T-helper 1 cell (primary cell): Measurements from ENCODE around the gene AP1AR.
"Not testable (repeated sequence)": the region's sequence is repeated elsewhere in the genome, so short reads cannot be mapped to it uniquely, and the experiment has no call there.

Source experiments
- DNase-seq, 5 donors: peaks; one replicate each; pipeline ENCODE4 v3.0.0-alpha.2; 2012 to 2020

AP1AR gene

DNA sequence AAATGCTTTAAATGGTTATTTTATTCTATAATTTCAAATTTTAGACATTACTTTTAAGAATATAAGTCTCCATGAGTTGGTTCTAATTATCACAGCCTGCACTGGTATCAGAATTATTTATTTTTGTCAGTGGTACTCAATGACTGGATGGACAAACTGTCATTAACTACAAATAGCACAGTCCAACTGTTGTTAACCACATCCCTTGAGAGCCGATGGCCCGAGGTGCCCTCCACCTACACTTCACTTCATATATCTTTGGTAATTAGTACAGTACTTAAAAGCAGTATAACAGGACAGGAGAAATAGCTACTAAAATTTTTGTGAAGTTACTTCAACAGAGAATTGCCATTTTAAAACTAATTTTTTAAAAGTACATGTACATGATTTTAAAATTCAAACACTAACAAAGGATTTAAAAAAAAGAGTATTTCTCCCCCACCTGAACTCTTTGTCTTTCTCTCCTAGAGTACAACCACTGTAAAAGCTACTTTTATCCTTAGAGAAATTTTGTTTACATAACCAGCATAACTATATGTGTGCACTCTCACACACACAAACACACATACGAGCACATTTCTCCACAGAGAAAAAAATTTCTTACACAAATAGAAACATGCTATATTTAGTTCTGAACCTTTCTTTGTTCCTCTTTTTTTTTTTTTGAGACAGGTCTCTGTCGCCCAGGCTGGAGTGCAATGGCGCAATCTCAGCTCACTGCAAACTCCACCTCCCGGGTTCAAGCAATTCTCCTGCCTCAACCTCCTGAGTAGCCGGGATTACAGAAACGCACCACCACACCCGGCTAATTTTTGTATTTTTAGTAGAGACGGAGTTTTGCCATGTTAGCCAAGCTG is 47.7 kb downstream of the AP1AR start:
- DNase-seq = no peak

DNA sequence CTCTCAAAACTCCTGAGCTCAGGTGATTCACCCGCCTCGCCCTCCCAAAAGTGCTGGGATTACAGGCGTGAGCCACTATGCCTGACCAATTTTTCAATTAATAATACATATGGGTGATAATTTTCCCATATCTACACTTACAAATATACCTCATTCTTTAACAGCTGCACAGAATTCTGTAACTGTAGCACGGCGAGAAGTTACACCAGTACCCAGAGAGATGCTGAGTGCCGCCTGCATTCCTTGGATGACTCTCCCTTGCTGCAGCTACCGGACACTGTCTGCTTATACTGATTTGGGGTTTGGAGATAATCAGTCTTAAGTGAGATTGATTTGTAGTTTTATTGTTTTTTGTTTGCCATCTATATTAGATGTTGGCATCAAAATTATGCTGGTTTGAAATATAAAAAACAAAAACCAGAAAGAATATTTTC is 48.3 kb downstream of the AP1AR start:
- no peak for DNase-seq

DNA sequence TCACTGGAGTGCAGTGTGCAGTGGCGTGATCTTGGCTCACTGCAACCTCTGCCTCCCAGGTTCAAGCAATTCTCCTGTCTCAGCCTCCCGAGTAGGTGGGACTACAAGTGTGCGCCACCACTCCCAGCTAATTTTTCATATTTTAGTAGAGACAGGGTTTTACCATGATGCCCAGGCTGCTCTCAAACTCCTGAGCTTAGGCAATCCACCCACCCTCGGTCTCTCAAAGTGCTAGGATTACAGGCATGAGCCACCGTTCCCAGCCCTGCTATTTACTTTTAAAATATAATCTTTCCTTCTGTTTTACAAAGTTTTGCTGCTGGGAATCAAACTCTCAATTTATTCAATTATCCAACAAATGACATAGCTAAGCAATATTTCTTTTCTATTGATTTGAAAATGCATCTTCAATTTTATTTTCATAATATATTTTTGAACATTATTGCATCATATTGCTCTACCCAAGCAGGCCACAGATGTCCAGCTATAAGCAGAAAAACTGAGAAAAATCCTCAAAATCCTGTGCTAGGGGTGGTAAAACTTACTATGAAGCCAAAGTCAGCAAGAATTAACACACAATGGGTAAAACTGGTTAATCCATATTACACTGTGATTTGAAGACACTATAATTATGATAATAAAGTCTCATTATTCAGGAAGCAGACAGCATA is 48.9 kb downstream of the AP1AR start:
- no peak for DNase-seq

DNA sequence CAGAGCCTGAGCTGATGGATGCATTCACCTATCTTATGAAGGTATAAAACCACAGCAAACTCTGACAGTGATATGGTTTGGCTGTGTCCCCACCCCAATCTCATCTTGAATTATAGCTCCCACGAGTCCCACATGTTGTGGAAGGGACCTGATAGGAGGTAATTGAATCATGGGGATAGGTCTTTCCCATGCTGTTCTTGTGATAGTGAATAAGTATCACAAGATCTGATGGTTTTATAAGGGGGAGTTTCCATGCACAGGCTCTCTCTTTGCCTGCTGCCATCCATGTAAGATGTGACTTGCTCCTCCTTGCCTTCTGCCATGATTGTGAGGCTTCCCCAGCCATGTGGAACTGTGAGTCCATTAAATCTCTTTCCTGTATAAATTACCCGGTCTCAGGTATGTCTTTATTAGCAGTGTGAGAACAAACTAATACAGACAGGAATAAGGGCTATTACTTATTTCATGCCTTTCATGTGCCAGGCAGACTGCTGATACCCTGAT is 50.4 kb downstream of the AP1AR start:
- not testable (repeated sequence) for DNase-seq

DNA sequence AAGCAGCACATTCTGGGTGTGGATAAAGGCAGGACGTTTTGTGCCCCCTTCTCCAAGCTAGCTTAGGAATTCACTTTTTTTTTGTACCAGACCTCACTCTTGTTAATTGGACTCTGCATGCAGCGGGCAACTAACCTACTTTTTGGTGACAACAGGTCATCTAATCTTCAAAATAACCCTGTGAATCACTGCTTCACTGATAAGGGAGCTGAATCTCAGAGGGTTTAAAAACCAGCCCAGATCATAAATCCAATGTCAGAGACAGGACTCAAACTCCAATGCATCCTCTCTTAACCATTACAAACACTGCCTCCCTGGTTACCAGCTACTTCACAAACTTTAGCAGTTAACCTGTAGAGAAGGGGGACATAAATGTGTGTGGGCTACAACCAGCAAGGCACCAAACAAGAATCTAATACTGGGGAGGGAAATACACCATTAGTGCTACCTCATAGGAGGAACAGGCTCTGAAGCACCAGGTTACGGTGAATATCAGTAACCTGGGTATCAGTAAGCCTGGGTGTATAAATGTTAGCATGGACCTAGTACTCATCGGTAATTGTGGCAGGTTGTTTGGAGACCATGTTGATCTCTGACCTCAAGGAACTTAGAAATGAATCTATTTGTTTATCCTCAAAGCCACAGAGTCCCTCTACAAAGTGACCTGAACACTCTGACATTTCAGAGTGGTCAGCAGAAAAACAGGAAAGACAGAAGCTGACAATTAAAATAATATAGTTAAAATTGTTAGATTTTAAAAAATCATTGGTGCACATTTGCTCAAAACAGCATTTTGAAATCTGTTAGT is 51.5 kb downstream of the AP1AR start:
- no peak for DNase-seq

DNA sequence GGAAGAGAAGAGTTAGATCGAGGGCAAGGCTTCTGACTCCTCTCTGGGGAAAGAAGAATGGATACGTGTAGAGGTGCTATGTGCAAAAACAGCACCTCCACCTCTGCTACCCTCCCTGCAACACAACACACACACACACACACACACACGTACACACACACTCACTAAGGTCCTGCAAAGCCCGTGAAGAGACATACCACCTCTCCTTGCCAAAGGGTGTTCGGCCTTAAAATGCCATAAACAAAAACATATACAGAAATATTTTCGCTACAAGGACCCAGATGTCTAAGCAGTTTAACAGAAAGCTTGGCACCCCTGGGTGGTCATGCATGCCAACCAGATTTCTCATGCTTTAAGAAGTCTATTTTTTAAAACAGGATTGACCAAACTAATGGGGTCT is 52.6 kb downstream of the AP1AR start:
- DNase-seq = no peak

DNA sequence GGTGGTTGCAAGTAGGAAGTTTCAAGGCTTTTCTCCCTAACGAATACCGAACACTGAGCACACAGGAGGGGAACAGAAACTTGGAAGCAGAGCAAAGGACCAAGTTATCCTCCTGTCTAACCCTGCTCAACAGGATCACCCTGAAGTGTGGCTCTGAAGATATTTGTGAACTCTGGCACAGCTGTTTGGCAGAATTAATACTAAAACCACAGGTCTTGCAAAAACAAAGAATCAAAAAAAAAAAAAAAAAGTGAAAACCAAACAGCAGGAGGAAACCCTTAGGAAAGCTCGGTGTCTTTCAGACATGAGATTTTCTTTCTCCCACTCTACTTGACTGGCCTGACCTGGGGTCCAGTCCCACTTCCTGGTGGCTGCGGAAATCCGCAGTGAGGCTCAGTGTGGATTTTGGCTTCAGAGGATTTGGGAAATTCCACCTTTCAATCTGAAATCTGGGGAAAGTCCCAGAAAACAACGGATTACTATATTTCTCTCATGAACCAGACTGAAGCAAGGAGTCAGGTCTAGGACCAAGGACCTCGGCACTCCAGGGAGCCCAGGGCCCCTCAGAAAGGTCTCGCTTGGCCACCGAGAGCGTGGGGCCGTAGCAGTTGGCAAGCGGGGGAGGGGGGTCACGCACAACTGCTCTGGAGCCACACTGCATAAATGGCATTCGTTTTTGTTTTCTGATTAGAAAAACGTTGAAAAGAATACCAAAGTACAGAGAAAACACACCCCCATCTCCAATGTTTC is 53.2 kb downstream of the AP1AR start:
- peak in 2 of 5 donors; percentile 13 to 25 for DNase-seq

DNA sequence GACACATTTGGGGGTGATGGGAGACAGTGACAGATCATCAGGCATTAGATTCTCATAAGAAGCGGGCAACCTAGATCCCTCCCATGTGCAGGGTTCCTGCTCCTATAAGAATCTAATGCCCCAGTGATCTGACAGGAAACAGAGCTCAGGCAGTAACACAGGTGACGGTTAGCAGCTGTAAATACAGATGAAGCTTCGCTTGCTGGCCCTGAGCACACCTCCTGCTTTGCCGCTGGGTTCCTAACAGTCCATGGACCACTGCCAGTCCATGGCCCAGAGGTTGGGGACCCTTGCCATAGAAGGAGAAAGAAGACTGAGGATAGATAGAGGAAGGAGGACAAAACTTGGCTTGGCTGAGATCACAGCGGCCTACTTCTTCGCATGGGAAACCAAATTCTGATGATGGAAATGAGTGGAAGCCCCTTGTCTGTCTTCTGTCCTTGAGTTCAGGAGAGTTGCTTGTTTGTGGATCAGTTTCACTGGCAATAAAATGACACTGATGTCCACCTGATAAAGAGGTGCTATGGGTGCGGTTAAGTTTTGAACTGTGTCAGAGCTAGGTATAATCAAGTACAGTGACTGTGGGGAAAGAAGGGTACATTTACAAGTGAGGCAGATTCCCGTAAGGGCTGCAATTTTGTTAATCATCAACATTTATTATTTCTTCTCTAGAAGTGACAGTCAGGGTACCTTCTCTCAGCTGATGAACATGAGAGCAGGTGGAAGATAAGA is 55.8 kb downstream of the AP1AR start:
- peak in 1 of 5 donors; percentile 76 for DNase-seq

DNA sequence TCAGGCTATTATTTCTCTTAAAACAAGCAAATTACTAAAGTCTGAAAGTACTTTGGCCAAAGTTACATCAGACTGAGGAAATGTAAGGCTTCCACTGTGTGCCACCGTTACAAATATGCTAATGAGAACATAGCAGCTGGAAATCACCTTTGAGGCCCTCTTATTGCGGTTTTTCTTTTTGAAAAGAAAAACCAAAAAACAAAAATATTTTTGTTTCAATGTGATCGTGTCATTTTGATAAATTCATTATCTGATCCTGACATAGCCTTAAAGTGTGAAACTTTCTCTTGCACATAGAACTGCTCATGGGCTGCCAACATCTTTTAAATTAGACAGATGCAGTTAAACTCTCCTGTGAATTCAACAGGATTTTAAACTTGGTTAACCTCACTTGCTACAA is 56.9 kb downstream of the AP1AR start:
- DNase-seq = peak in 2 of 5 donors; percentile 10 to 87

DNA sequence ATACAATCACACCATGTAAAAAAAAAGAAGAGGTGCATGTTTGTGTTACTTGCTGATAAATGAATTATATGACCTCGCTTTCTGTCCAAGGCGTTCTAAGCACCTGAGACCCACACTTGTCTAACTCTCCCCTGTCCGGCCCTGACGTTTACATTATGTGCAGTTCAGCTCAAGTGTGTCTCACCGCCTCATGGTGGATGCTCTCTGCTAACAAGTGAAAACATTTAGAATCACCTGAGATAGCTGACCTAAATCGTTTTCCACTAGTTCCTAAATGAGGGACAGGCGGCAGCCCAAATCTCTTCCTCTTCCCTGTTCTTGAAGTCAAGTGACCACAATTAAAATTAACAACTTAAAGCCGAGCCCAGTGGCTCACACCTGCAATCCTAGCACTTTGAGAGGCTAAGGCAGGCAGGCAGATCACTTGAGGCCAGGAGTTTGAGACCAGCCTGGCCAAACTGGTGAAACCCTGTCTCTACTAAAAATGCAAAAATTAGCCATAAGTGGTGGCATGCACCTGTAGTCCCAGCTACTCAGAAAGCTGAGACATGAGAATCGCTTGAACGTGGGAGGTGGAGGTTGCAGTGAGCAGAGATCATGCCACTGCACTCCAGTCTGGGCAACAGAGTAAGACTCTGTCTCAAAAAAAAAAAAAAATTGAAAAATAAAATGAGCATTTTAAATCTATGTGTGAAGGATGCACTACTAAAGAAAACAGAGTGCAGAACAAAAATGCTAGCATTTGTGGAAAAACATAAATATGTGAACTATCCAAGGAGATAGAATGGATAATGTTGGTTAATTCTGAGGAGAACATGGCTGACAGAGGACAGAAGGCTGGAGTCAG is 58.0 kb downstream of the AP1AR start:
- DNase-seq = no peak

DNA sequence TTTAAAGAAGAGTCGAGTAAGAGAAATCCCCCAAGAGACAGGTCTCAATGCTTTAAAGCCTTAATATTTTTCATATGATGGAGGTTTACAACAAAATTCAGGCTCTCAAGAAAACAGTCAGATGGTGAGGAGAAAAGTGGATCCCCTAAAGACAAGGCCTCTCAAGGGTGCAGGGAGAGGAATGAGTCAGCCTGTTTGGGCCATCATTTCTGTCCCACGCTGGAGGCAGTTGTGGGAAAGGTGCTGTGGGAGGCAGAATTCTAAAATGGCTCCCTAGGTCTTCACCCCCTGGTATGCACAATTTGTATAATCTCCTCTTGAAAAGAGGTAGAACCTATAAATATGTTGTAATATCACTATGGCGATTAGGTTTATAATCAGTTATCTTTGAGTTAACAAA is 58.8 kb downstream of the AP1AR start:
- DNase-seq = peak in 1 of 5 donors; percentile 60

DNA sequence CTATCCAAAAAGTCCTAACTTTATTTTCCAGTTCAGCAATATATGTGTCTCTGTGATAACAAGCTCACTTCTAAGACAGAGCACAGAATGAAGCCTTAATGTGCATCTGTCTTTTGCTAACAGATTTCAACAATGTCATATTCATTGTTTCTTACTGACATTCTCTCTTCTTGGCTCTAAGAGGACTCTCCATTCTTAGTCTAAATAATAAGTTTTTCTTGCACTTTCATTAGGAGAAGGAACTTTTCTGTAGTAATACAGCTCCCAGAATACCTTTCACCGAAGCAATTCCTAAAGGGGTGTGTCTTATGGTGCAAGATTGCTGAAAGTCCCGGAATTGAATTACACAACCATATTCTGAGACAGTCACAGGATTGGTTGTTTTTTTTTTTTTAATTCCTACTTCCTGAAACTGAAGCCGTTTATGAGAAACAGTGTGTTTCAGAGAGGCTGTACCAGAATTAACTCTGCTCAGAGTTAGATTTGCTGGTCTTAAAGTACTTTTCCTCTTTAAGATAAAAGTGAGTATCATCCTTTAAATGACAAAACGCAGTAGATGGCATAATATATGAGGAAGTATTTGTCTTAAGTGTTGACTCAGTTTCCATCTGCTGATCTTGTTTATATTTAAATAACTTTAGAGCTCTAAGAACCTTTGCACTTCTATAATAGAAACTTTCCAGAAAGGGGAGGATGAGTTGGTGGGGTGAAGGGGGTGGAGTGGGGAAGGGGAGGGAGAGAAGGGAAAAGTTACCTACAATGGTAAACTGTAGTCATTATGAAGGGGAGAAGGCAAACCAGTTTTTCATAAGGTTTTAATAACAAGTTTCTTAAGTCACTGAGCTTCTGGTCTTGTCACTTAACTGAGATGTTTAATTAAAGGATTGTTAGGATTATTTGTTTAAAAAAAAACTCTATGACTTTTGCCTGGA is 65.6 kb downstream of the AP1AR start, which contains the start of gene ALPK1:
Gene ALPK1 (plus strand): TSS at position 421 of the 932 bp plus-strand sequence.
- peak in 1 of 5 donors; percentile 76 for DNase-seq

DNA sequence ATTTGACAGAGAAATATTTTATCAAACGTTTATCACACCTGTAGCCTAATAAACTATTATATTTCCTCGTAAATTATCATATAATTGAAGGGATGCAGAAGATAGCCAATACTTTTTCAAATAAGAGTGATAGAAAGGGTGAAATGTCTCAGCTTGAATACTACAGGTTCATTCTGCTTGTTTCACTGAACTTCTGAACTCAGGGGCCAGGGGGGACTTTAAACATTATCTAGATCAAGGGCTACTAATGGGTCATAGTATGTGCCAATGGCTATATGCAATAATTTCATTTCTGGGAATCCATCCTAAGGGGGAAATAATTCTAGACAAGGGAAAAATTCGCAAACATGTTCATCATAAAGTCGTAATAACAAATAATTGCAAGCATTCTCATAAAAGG is 68.1 kb downstream of the AP1AR start:
- DNase-seq = no peak

DNA sequence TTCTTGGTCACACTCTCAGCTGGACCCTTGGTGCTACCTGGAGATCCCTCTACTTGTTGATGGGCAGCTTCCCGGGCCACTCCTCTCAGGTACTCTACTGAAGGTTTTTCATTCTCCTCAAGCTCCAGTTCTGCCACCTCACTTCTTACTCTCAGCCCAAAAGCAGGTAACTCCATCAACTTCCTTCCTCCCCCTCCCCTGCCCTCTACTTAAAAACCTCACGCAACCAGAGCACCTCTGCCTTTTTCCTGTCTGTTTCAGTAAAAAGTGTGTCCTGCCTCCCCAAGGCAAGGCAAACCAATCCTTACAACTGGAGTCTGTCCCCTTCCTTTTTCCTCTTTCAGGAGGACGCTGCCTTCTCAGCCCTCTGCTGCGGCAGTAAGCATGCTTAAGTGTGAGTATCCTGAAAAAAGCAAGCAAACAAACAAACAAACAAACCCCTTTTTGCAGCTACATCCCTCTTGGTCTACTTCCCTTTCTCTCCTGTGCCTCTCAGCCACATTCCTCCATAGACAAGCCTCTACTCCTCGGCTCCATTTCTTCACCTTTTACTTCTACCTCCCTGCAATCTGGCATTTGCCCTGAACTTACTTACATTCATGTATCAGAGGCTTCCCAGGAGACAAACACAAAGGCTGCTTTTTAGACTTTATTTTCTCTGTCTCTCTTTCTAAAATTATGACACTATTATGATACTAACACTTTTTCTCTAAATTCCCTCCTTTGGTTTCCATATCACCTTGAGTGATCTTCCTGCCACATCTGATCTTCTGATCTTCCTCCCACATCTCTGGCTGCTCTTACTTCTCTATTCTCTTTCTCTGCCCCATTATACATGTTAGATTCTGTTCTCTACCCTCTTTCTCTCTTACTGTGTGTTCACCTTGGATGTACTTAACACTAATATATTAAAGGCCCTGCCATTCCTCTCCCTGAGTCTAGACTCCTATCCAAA is 71.0 kb downstream of the AP1AR start:
- peak in 1 of 5 donors; percentile 42 for DNase-seq

DNA sequence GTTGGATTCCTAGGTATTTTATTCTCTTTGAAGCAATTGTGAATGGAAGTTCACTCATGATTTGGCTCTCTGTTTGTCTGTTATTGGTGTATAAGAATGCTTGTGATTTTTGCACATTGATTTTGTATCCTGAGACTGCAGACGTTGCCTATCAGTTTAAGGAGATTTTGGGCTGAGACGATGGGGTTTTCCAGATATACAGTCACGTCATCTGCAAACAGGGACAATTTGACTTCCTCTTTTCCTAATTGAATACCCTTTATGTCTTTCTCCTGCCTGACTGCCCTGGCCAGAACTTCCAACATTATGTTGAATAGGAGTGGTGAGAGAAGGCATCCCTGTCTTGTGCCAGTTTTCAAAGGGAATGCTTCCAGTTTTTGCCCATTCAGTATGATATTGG is 73.9 kb downstream of the AP1AR start:
- not testable (repeated sequence) for DNase-seq

DNA sequence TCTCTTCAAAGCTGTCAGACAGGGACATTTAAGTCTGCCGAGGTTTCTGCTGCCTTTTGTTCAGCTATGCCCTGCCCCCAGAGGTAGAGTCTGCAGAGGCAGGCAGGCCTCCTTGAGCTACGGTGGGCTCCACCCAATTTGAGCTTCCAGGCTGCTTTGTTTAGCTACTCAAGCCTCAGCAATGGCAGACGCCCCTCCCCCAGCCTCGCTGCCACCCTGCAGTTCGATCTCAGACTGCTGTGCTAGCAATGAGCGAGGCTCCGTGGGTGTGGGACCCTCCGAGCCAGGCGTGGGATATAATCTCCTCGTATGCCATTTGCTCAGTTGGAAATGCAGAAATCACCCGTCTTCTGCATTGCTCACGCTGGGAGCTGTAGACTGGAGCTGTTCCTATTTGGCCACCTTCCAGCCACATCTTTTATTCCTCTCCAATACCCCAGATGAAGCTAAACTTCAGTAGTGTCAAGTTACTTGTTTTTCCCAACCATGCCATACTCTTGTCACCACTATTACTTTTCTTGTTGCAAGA is 77.7 kb downstream of the AP1AR start:
- DNase-seq = peak in 1 of 5 donors; percentile 46

DNA sequence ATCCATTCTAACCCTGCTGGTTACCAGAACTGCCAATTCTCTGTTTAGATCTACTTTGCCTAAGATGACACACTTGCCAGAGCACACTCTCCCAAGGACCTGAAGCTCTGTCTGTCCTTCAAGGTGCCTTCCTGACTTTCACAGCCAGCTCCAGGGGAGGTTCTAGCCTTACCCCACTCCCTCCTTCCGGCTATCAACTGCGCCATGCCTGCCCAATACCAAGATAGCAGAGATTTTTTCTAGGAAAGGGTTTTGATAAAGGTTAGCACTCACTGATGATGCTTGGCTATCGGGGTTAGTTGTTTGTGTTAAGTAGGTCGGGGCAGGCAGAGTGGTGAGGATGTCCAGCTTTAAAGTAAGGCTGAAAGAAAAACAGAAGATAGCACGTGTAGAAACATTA is 79.9 kb downstream of the AP1AR start:
- DNase-seq = no peak
